ENCODE results near the gene CCDC24.

- TF ChIP-seq, protein P1, sequence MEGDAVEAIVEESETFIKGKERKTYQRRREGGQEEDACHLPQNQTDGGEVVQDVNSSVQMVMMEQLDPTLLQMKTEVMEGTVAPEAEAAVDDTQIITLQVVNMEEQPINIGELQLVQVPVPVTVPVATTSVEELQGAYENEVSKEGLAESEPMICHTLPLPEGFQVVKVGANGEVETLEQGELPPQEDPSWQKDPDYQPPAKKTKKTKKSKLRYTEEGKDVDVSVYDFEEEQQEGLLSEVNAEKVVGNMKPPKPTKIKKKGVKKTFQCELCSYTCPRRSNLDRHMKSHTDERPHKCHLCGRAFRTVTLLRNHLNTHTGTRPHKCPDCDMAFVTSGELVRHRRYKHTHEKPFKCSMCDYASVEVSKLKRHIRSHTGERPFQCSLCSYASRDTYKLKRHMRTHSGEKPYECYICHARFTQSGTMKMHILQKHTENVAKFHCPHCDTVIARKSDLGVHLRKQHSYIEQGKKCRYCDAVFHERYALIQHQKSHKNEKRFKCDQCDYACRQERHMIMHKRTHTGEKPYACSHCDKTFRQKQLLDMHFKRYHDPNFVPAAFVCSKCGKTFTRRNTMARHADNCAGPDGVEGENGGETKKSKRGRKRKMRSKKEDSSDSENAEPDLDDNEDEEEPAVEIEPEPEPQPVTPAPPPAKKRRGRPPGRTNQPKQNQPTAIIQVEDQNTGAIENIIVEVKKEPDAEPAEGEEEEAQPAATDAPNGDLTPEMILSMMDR (IDR thresholded peaks at IDR 0.05) = no peak
- TF ChIP-seq POLR2A (IDR thresholded peaks at IDR 0.05) = no peak
These were observed 23.1 kb downstream of the CCDC24 start for GRCh38 chr1:44014365-44015104.

All from Peyer's patch (tissue), 4 donors.